ENCODE results near the gene VTCN1. TPM values are rescaled to one million over a fixed set of nuclear protein-coding genes. Genes with fewer than 3 reads are reported as not detected.
A peak's percentile ranks its signal among the peaks of the same experiment; 100 is the strongest.

The VTCN1 gene
- total and polyA plus RNA-seq, 2 donors (not counting 3 experiments of a cell fraction or from before 2014, with no cell fraction given): not detected

- Histone ChIP-seq H3K27me3 (ENCODE audit: control insufficient read depth in 2 of 2, insufficient read depth in 2 of 2, low read length in 2 of 2) (peaks cover 11 to 25% of the 10 kb centered on the region in 2 experiments), H3K36me3 (ENCODE audit: control insufficient read depth in 2 of 2, extremely low read depth in 1 of 2, insufficient read depth in 2 of 2, low read length in 2 of 2) (no peaks in the 10 kb centered on the region), H2AFZ (ENCODE audit: low read depth, low read length) (peak overlapping the region; percentile 41), H3K9me3 (replicated peaks; ENCODE audit: control insufficient read depth, insufficient read depth, low read length) (no peaks in the 10 kb centered on the region), H3K79me2 (ENCODE audit: control insufficient read depth, insufficient read depth, low read length) (no peaks in the 10 kb centered on the region), H3K27ac (ENCODE audit: insufficient read depth, low read depth, low read length) (no peak overlapping the region), H3K9ac (replicated peaks; ENCODE audit: extremely low read depth, insufficient read depth, low read length) (no peak overlapping the region), H3K4me2 (ENCODE audit: insufficient read depth, low read length) (no peak overlapping the region), H4K20me1 (replicated peaks; ENCODE audit: control insufficient read depth, extremely low read depth, insufficient read depth, low read length) (no peaks in the 10 kb centered on the region), H3K4me3 (replicated peaks in 1 of 3; ENCODE audit: insufficient read depth in 1 of 3, low read depth in 1 of 3, low read length in 3 of 3) (no peak overlapping the region), H3K9me1 (replicated peaks; ENCODE audit: control insufficient read depth, extremely low read depth, insufficient read depth, low read length) (no peaks in the 10 kb centered on the region), H3K4me1 (ENCODE audit: control insufficient read depth, extremely low read depth, insufficient read depth, low read length) (no peaks in the 10 kb centered on the region)
- CTCF ChIA-PET: interaction anchor here (0.6 to 5.0 kb wide), 44 partner anchors 9 to 990 kb away, joined by 3 to 490 read pairs (median 4); partner anchors contain the start of gene TTF2
- intact Hi-C loops (cut with micrococcal nuclease): loop anchor here (1.0 to 10.0 kb wide), 5 partner anchors 60 to 626 kb away; no protein-coding TSS in a partner anchor
- DNase-seq (ENCODE audit: low read depth, low spot score): peak; percentile 68
- peak; percentile 57 for FAIRE-seq
- dilution Hi-C loops (cut with MboI; ENCODE audit: extremely low pct_ligation_motif_present, low sequenced_read_pairs): no loop called here
- POLR2A ChIA-PET: interaction anchor here (1.2 kb wide), 2 partner anchors 61 to 69 kb away, joined by 5 read pairs; partner anchors contain the start of gene TTF2
- BruUV-seq (replicated peaks): no TSS peak
- TF ChIP-seq, protein P1, sequence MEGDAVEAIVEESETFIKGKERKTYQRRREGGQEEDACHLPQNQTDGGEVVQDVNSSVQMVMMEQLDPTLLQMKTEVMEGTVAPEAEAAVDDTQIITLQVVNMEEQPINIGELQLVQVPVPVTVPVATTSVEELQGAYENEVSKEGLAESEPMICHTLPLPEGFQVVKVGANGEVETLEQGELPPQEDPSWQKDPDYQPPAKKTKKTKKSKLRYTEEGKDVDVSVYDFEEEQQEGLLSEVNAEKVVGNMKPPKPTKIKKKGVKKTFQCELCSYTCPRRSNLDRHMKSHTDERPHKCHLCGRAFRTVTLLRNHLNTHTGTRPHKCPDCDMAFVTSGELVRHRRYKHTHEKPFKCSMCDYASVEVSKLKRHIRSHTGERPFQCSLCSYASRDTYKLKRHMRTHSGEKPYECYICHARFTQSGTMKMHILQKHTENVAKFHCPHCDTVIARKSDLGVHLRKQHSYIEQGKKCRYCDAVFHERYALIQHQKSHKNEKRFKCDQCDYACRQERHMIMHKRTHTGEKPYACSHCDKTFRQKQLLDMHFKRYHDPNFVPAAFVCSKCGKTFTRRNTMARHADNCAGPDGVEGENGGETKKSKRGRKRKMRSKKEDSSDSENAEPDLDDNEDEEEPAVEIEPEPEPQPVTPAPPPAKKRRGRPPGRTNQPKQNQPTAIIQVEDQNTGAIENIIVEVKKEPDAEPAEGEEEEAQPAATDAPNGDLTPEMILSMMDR (IDR thresholded peaks at IDR 0.05; ENCODE audit: extremely low read depth in 1 of 2, insufficient read depth in 1 of 2, low read depth in 1 of 2, low read length in 2 of 2): peak; percentile 36 to 37
- no peak for TF ChIP-seq JUN (IDR thresholded peaks at IDR 0.05; ENCODE audit: borderline replicate concordance, insufficient read depth, insufficient read length, low read depth)
Measured at GRCh38 chr1:117128323-117129079, 82.2 kb downstream of the VTCN1 start.

DNA sequence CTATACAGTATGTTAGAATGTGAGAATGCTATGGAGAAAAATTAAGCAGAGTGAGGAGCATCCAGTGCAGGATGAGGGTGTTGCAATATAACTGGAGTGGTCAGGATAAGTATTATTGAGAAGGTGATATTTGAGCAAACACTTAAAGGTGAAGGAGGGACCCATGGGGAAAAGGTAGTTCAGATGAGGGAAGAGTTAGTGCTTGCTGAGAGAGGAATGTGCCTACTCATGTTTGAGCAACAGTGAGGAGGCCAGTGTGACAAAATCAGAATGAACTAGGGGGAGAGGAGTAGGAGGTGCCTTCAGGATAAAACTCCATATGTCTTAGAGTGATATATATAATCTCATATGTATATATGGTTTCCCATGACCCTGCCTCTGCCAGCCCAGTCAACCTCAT is 82.9 kb downstream of the VTCN1 start:
- POLR2A ChIA-PET: interaction anchor here (1.2 kb wide), 2 partner anchors 60 to 68 kb away, joined by 5 read pairs; partner anchors contain the start of gene TTF2
- H3K4me1 ChIP-seq (ENCODE audit: control insufficient read depth, extremely low read depth, insufficient read depth, low read length): no peaks in the 10 kb centered on the region
- H3K9me1 ChIP-seq (replicated peaks; ENCODE audit: control insufficient read depth, extremely low read depth, insufficient read depth, low read length): no peaks in the 10 kb centered on the region
- no peak overlapping the region for H3K9ac ChIP-seq (replicated peaks; ENCODE audit: extremely low read depth, insufficient read depth, low read length)
- no peaks in the 10 kb centered on the region for H3K36me3 ChIP-seq (ENCODE audit: control insufficient read depth in 2 of 2, extremely low read depth in 1 of 2, insufficient read depth in 2 of 2, low read length in 2 of 2)
- H3K27ac ChIP-seq (ENCODE audit: insufficient read depth, low read depth, low read length): no peak overlapping the region
- H2AFZ ChIP-seq (ENCODE audit: low read depth, low read length): no peak overlapping the region
- H3K79me2 ChIP-seq (ENCODE audit: control insufficient read depth, insufficient read depth, low read length): no peaks in the 10 kb centered on the region
- dilution Hi-C loops (cut with MboI; ENCODE audit: extremely low pct_ligation_motif_present, low sequenced_read_pairs): no loop called here
- no peak overlapping the region for H3K4me2 ChIP-seq (ENCODE audit: insufficient read depth, low read length)
- BruUV-seq (replicated peaks): no TSS peak
- H4K20me1 ChIP-seq (replicated peaks; ENCODE audit: control insufficient read depth, extremely low read depth, insufficient read depth, low read length): no peaks in the 10 kb centered on the region
- no peaks in the 10 kb centered on the region for H3K9me3 ChIP-seq (replicated peaks; ENCODE audit: control insufficient read depth, insufficient read depth, low read length)
- no peak overlapping the region for H3K4me3 ChIP-seq (replicated peaks in 1 of 3; ENCODE audit: insufficient read depth in 1 of 3, low read depth in 1 of 3, low read length in 3 of 3)
- peaks cover 11 to 25% of the 10 kb centered on the region in 2 experiments for H3K27me3 ChIP-seq (ENCODE audit: control insufficient read depth in 2 of 2, insufficient read depth in 2 of 2, low read length in 2 of 2)
- TF ChIP-seq FOS (IDR thresholded peaks at IDR 0.05; ENCODE audit: borderline replicate concordance, insufficient read depth, low read length): no peak
- TF ChIP-seq, protein P1 (IDR thresholded peaks at IDR 0.05; ENCODE audit: extremely low read depth in 1 of 2, insufficient read depth in 1 of 2, low read depth in 1 of 2, low read length in 2 of 2): no peak
- TF ChIP-seq GATA2 (IDR thresholded peaks at IDR 0.05; ENCODE audit: insufficient read depth, insufficient read length, low read depth, low read length): no peak
- TF ChIP-seq EZH2 (IDR thresholded peaks at IDR 0.05; ENCODE audit: borderline replicate concordance, low read depth, low read length, severe bottlenecking): no peak
- TF ChIP-seq MAX (IDR thresholded peaks at IDR 0.05; ENCODE audit: insufficient read depth, insufficient read length): no peak
- no peak for TF ChIP-seq POLR2A (IDR thresholded peaks at IDR 0.05; ENCODE audit: low read depth, low read length)
- no peak for TF ChIP-seq MYC (IDR thresholded peaks at IDR 0.05; ENCODE audit: low read depth, low read length)
- TF ChIP-seq POLR2AphosphoS5 (IDR thresholded peaks at IDR 0.05; ENCODE audit: insufficient read depth, low read depth, low read length): no peak
- DNase-seq (ENCODE audit: low read depth, low spot score) (no peak), FAIRE-seq (no peak)
- intact Hi-C loops (cut with micrococcal nuclease): loop anchor here (1.0 to 10.0 kb wide), 5 partner anchors 59 to 627 kb away; no protein-coding TSS in a partner anchor
- CTCF ChIA-PET: interaction anchor here (1.4 to 5.0 kb wide), 13 partner anchors 8 to 553 kb away, joined by 4 to 490 read pairs (median 17); partner anchors contain the start of gene TTF2
